HCT116 (cell line): ENCODE results near the gene CTBP1. TPM values are rescaled to one million over a fixed set of nuclear protein-coding genes. Genes with fewer than 3 reads are reported as not detected.

Experiments
- ATAC-seq: fragments of 200-7000 bp; cut with Tn5 transposase; 2 replicates; pipeline ENCODE4 v1.9.1; 2020; ENCODE audit warnings: mild to moderate bottlenecking, moderate library complexity
- BruUV-seq: library from RNA; stranded (reverse); fragments of 400-500 nt; replicated peaks from 2 replicates; lab custom pipeline; 2021; lab: Mats Ljungman, UMichigan
- CTCF ChIA-PET: fragments of 300-600 bp; sonication (Branson Sonifier 250); formaldehyde crosslinking; loops from one replicate; lab custom pipeline; 2021; ENCODE audit warnings: antibody characterized with exemption; lab: Charles Lee
- POLR2A ChIA-PET: fragments of 300-600, 350-600 bp; sonication (Branson Sonifier 250); formaldehyde crosslinking; loops from one replicate; lab custom pipeline; 2021; ENCODE audit warnings: antibody characterized with exemption; lab: Charles Lee
- RAD21 ChIA-PET, 2 experiments: fragments of 300-600 bp; sonication (Branson Sonifier 250); formaldehyde crosslinking; loops; one replicate each; lab custom pipeline; 2023; ENCODE audit warnings: low total read pairs in 2 of 2; ENCODE audit not compliant: uncharacterized antibody in 2 of 2, unreplicated experiment in 2 of 2, low non-redundant PET in 1 of 2; lab: Charles Lee
- DNase-seq: peaks from one replicate; pipeline ENCODE4 v3.0.0-alpha.2; 2010; ENCODE audit warnings: low read depth, low spot score
- H2AFZ ChIP-seq: fragments of 200-600 bp; shearing (Covaris generic), sonication (generic); 2 replicates; pipeline ENCODE4 v1.6.1; 2017; ENCODE audit warnings: low read depth, mixed run types, mixed read lengths, antibody characterized with exemption, low read length; ENCODE audit not compliant: poor library complexity, severe bottlenecking
- H3K27ac ChIP-seq: 2 replicates; pipeline ENCODE4 v1.5.1; 2012; ENCODE audit warnings: low read depth, low read length
- H3K27me3 ChIP-seq: fragments of 200-600 bp; sonication (generic); 2 replicates; pipeline ENCODE4 v1.6.1; 2016; ENCODE audit warnings: mixed run types, low read length, mixed read lengths; ENCODE audit not compliant: insufficient read depth
- H3K36me3 ChIP-seq, 2 experiments: fragments of 200-500 bp in 1 of 2; fragments of 200-600 bp in 1 of 2; sonication (Bioruptor generic) in 1 of 2; sonication (generic) in 1 of 2; 2 replicates each; pipeline versions ENCODE4 v1.5.1 to v1.6.1; 2014 to 2016; ENCODE audit warnings: low read length in 2 of 2, inconsistent platforms in 1 of 2, mixed read lengths in 1 of 2, mixed run types in 1 of 2; ENCODE audit not compliant: insufficient read depth in 2 of 2, control insufficient read depth in 1 of 2
- H3K4me1 ChIP-seq, 2 experiments: fragments of 200-600 bp in 1 of 2; sonication (generic) in 1 of 2; 2 replicates each; pipeline versions ENCODE4 v1.5.1 to v1.6.1; 2012 to 2017; ENCODE audit warnings: low read length in 2 of 2, inconsistent platforms in 1 of 2, mild to moderate bottlenecking in 1 of 2, mixed read lengths in 1 of 2, mixed run types in 1 of 2, moderate library complexity in 1 of 2; ENCODE audit not compliant: insufficient read depth in 2 of 2, control insufficient read depth in 1 of 2
- H3K4me2 ChIP-seq: fragments of 200-600 bp; sonication (generic); 2 replicates; pipeline ENCODE4 v1.6.1; 2017; ENCODE audit warnings: mixed run types, low read length, mixed read lengths
- H3K4me3 ChIP-seq, 2 experiments: fragments of 200-600 bp in 1 of 2; sonication (generic) in 1 of 2; replicated peaks in 1 of 2; 2 replicates each; pipeline ENCODE4 v1.5.1; 2011 to 2016; ENCODE audit warnings: low read length in 2 of 2, control low read depth in 1 of 2, low read depth in 1 of 2, mild to moderate bottlenecking in 1 of 2, mixed read lengths in 1 of 2, mixed run types in 1 of 2
- H3K79me2 ChIP-seq: fragments of 200-600 bp; sonication (generic); 2 replicates; pipeline ENCODE4 v1.6.1; 2017; ENCODE audit warnings: mild to moderate bottlenecking, mixed run types, low read length, moderate library complexity, mixed read lengths; ENCODE audit not compliant: insufficient read depth
- H3K9ac ChIP-seq: fragments of 200-600 bp; sonication (generic); 2 replicates; pipeline ENCODE4 v1.6.1; 2016; ENCODE audit warnings: low read length, mixed read lengths
- H3K9me2 ChIP-seq: fragments of 200-600 bp; sonication (generic), shearing (Covaris generic); 2 replicates; pipeline ENCODE4 v1.6.1; 2017; ENCODE audit warnings: mixed run types, mild to moderate bottlenecking, moderate library complexity; ENCODE audit not compliant: insufficient read depth
- H3K9me3 ChIP-seq, 2 experiments: fragments of 200-500 bp in 1 of 2; fragments of 200-600 bp in 1 of 2; sonication (Bioruptor generic) in 1 of 2; sonication (generic) in 1 of 2; 2 replicates each; pipeline ENCODE4 v1.6.1; 2014 to 2017; ENCODE audit warnings: low read length in 2 of 2, mixed read lengths in 2 of 2, inconsistent platforms in 1 of 2, low read depth in 1 of 2, mild to moderate bottlenecking in 1 of 2, mixed run types in 1 of 2, moderate library complexity in 1 of 2; ENCODE audit not compliant: control insufficient read depth in 1 of 2, insufficient read depth in 1 of 2
- H4K20me1 ChIP-seq: fragments of 200-600 bp; sonication (generic), shearing (Covaris generic); 2 replicates; pipeline ENCODE4 v1.6.1; 2017; ENCODE audit warnings: mixed run types, mild to moderate bottlenecking, moderate library complexity; ENCODE audit not compliant: insufficient read depth
- CBX3 ChIP-seq: IDR thresholded peaks from 2 replicates; pipeline ENCODE4 v1.6.1; 2012; ENCODE audit warnings: low read depth
- CTCF ChIP-seq, 3 experiments: fragments of 200-600 bp in 1 of 3; sonication (generic) in 1 of 3; IDR thresholded peaks in 2 of 3; conservative IDR thresholded peaks in 1 of 3; 2 replicates each; pipeline ENCODE4 v1.5.1; 2012 to 2017; ENCODE audit warnings: low read depth in 2 of 3, low read length in 2 of 3, antibody characterized with exemption in 1 of 3, borderline replicate concordance in 1 of 3, control low read depth in 1 of 3, mild to moderate bottlenecking in 1 of 3, mixed read lengths in 1 of 3, mixed run types in 1 of 3, moderate library complexity in 1 of 3; ENCODE audit not compliant: insufficient read depth in 1 of 3
- ELF1 ChIP-seq: IDR thresholded peaks from 2 replicates; pipeline ENCODE4 v1.6.1; 2012; ENCODE audit warnings: low read depth, borderline replicate concordance
- EZH2 ChIP-seq: fragments of 200-600 bp; sonication (generic); IDR thresholded peaks from 2 replicates; pipeline ENCODE4 v1.6.1; 2017; ENCODE audit warnings: antibody characterized with exemption, mixed run types
- POLR2AphosphoS5 ChIP-seq: IDR thresholded peaks from 2 replicates; pipeline ENCODE4 v1.6.1; 2011; ENCODE audit warnings: mild to moderate bottlenecking, low read depth, low read length, moderate library complexity
- SIN3A ChIP-seq: IDR thresholded peaks from 2 replicates; pipeline ENCODE4 v1.6.1; 2012; ENCODE audit warnings: low read depth
- TCF7L2 ChIP-seq: IDR thresholded peaks from 2 replicates; pipeline ENCODE4 v1.7.0; 2011; ENCODE audit warnings: borderline replicate concordance, inconsistent platforms; ENCODE audit not compliant: insufficient read depth, insufficient read length; ENCODE audit errors: extremely low read depth
- YY1 ChIP-seq: IDR thresholded peaks from 2 replicates; pipeline ENCODE4 v1.6.1; 2011; ENCODE audit warnings: low read length, low read depth, moderate library complexity, mild to moderate bottlenecking; ENCODE audit not compliant: insufficient replicate concordance; ENCODE audit errors: extremely low read depth
- ZFX ChIP-seq: fragments of 450-650 bp; IDR thresholded peaks from 2 replicates; pipeline ENCODE4 v1.6.1; 2017
- intact Hi-C: fragments of 100-400 bp; cut with micrococcal nuclease; formaldehyde crosslinking; loops from 2 replicates; pipeline ENCODE4 v1.10.0; 2022
- total RNA-seq: library from RNA; stranded (reverse); gene quantifications from one replicate; pipeline ENCODE4 v1.2.1, GENCODE V29; 2021; ENCODE audit not compliant: unreplicated experiment

CTBP1 gene
- total RNA-seq, 1 experiment from 2014 or later = 175 TPM

GRCh38 chr4:1208970-1209704, 39.8 kb downstream of the CTBP1 start:
- ChIA-PET POLR2A (no interaction called here), RAD21 (no interaction called here), CTCF (no interaction called here)
- Histone ChIP-seq H3K4me3 (no peak overlapping the region), H3K27ac (no peak overlapping the region), H3K27me3 (no peaks in the 10 kb centered on the region), H4K20me1 (no peaks in the 10 kb centered on the region), H3K4me1 (no peaks in the 10 kb centered on the region), H3K79me2 (no peaks in the 10 kb centered on the region), H3K9me3 (no peaks in the 10 kb centered on the region), H3K4me2 (no peak overlapping the region), H3K9ac (no peak overlapping the region), H3K9me2 (no peaks in the 10 kb centered on the region), H3K36me3 (peaks cover 7 to 10% of the 10 kb centered on the region in 2 experiments; a peak in 3 of 4 replicates), H2AFZ (no peak overlapping the region)
- DNase-seq (no peak), ATAC-seq (no peak)
- BruUV-seq = no TSS peak
- intact Hi-C loops = no loop called here
- no peak for TF ChIP-seq POLR2AphosphoS5
- TF ChIP-seq YY1 = no peak
- no peak for TF ChIP-seq ELF1
- TF ChIP-seq TCF7L2 = no peak
- TF ChIP-seq EZH2 = no peak
- TF ChIP-seq CBX3 = no peak
- no peak for TF ChIP-seq ZFX

DNA sequence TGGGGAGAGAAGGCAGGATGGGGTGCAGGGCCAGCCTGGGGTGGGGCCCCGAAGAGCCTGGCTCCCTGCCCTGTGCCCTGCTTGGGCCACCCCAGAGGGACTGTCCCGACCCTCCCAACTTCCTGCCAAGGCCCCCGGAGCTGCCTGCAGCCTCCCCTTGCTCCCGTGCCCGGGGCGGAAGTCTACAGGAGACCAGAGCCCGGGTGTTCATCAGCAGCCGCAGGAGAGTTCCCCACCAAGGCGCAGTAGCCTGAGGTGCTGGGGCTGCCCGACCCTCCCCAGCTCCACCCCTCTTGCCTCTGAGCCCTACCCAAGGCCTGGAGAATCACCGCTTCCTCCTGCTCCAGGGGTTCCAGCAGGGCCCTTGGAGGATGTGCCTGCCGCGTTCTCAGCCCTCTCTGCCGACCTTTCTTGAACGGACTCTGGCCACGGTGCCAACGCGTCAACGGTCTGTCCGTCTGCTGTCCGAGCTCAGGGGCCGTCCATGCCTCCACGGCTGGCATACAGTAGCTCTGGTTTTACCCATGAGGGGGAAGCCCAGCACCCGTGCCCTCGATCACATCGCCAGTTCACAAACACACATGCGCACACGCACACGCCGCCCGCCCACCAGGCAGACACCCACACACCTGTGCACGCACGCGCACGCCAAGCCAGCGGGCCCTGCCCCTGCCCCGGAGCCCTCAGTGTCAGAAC, 40.5 kb downstream of the CTBP1 start:
- Histone ChIP-seq H3K79me2 (no peaks in the 10 kb centered on the region), H3K27ac (no peak overlapping the region)
- TF ChIP-seq SIN3A = no peak
- TF ChIP-seq CTCF (IDR thresholded peaks at IDR 0.05 in 2 of 3, conservative IDR thresholded peaks at IDR 0.05 in 1 of 3; ENCODE audit: borderline replicate concordance in 1 of 3, insufficient read depth in 1 of 3, low read depth in 2 of 3, low read length in 2 of 3) = no peak
- TF ChIP-seq, all 23 proteins: peak for 0
- Histone ChIP-seq H2AFZ (no peak overlapping the region), H3K4me3 (no peak overlapping the region), H3K4me1 (no peaks in the 10 kb centered on the region), H3K9me3 (no peaks in the 10 kb centered on the region), H3K9ac (no peak overlapping the region), H3K9me2 (no peaks in the 10 kb centered on the region), H3K27me3 (no peaks in the 10 kb centered on the region), H3K4me2 (no peak overlapping the region), H3K36me3 (peaks cover 6 to 9% of the 10 kb centered on the region in 2 experiments; a peak in 3 of 4 replicates), H4K20me1 (no peaks in the 10 kb centered on the region)
- BruUV-seq = no TSS peak
- no peak for DNase-seq
- ChIA-PET CTCF (no interaction called here), RAD21 (no interaction called here), POLR2A (no interaction called here)
- intact Hi-C loops = no loop called here
- ATAC-seq = no peak
